Naive B cell (primary cell): ENCODE results near the gene ZNF750. TPM values are rescaled to one million over a fixed set of nuclear protein-coding genes. Genes with fewer than 3 reads are reported as not detected.

Source experiments
- ATAC-seq, 2 donors: fragments of 150-1000 bp; cut with Tn5 transposase; 2 replicates each; pipeline ENCODE4 v1.10.0; 2021; ENCODE audit warnings: low read depth in 2 of 2, mild to moderate bottlenecking in 2 of 2, moderate library complexity in 2 of 2
- DNase-seq: peaks from one replicate; pipeline ENCODE4 v3.0.0; 2022
- H3K27ac Mint-ChIP-seq, 6 donors: one replicate each; pipeline ENCODE4 v1.8.0; 2020 to 2022; ENCODE audit warnings: mild to moderate bottlenecking in 6 of 6, mixed read lengths in 6 of 6, moderate library complexity in 5 of 6, inconsistent platforms in 2 of 6
- H3K27me3 Mint-ChIP-seq, 3 donors: one replicate each; pipeline ENCODE4 v1.8.0; 2021 to 2022; ENCODE audit warnings: mixed read lengths in 3 of 3, mild to moderate bottlenecking in 1 of 3
- H3K36me3 Mint-ChIP-seq, 2 donors: one replicate each; pipeline ENCODE4 v1.8.0; 2020 to 2022; ENCODE audit warnings: mixed read lengths in 2 of 2, inconsistent platforms in 1 of 2, mild to moderate bottlenecking in 1 of 2
- H3K4me1 Mint-ChIP-seq, 3 donors: one replicate each; pipeline ENCODE4 v1.8.0; 2020 to 2022; ENCODE audit warnings: mixed read lengths in 3 of 3, inconsistent platforms in 1 of 3, mild to moderate bottlenecking in 1 of 3, moderate library complexity in 1 of 3
- H3K4me3 Mint-ChIP-seq, 8 donors: one replicate each; pipeline ENCODE4 v1.8.0; 2020 to 2022; ENCODE audit warnings: mild to moderate bottlenecking in 8 of 8, mixed read lengths in 8 of 8, moderate library complexity in 8 of 8, inconsistent platforms in 2 of 8
- H3K9me3 Mint-ChIP-seq, 7 donors: one replicate each; pipeline ENCODE4 v1.8.0; 2020 to 2022; ENCODE audit warnings: mixed read lengths in 7 of 7, mild to moderate bottlenecking in 5 of 7, inconsistent platforms in 2 of 7, moderate library complexity in 1 of 7
- polyA plus RNA-seq, 6 donors: library from polyadenylated mRNA; unstranded; fragments of 300-500 nt; fragmentation: Illumina TruSeq; gene quantifications; one replicate each; pipeline ENCODE4 v1.2.3, GENCODE V29; 2021; ENCODE audit warnings: low read depth in 6 of 6

The ZNF750 gene
- polyA plus RNA-seq = under 1 TPM in 1 of 6 donors, not detected in 5; 0.12 TPM

- no peaks in the 10 kb centered on the region for H3K9me3 Mint-ChIP-seq
- H3K27ac Mint-ChIP-seq = peak within 1 kb of the TSS in 3 of 6 donors; percentile 24 to 45 (median 37)
- ATAC-seq (no peak), DNase-seq (no peak)
- no peak within 1 kb of the TSS for H3K4me3 Mint-ChIP-seq
- H3K27me3 Mint-ChIP-seq = no peaks in the 10 kb centered on the region
- H3K4me1 Mint-ChIP-seq = peaks cover 2 to 12% (median 5%) of the 10 kb centered on the region in 3 donors
- peaks cover 0 to 5% of the 10 kb centered on the region in 2 donors for H3K36me3 Mint-ChIP-seq
Observed at GRCh38 chr17:82839617-82840292, at the start of gene ZNF750. Gene ZNF750 (minus strand): TSS chr17:82840022. CDS start chr17:82832454, 7,568 bp downstream.

DNA sequence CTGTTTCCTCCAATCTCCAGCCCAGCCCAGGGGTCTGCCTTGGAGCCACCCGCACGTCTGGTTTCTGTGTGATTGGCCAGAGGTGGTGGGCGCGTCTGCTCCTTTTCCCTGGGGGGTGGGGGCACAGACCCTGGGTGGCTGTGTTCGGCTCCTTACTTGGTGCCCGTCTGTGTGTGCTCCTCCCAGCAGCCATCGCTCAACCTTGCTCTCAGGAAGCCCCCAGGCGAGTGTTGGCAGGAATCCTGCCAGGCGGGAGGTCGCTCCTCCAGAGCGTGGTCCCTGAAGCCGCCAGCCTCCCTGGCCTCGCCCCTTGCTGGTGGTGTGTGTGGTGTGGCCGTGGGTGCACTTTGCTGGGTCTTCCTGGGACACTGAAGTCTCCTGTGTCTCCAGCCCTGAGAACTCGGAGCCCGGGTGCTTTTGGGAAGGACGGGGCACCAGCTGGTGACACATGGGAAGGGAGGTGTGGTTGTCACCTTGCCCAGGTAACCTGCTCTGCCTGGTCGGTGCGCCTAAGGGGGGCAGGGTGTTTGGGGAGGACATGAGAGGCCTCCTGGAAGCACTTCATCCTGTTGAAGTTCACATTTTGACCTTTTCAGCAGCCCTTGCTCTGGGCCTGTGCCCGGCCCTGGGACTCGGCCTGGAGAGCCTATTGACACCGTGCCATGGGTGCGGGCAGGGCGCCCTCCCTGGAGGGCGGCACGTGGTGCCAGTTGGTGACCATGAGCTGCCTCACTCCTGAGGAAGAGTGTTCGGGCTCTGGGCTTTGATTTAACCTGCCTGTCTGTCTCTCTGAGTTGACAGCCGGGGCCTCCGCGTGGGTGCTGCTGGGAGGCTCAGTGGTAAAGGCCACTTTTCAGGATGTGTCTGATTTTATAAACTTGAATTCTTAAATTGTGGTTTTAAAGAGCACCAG is 49.0 kb upstream of the ZNF750 start:
- Mint-ChIP-seq H3K36me3 (peaks cover 5 to 14% of the 10 kb centered on the region in 2 donors), H3K9me3 (peaks cover 0 to 3% (median 0%) of the 10 kb centered on the region in 7 donors), H3K27me3 (peaks cover 0 to 6% (median 0%) of the 10 kb centered on the region in 3 donors), H3K4me1 (peaks cover 49 to 63% (median 51%) of the 10 kb centered on the region in 3 donors), H3K4me3 (no peak overlapping the region), H3K27ac (peak overlapping the region in 4 of 6 donors; percentile 21 to 93 (median 50))
- ATAC-seq = no peak
- DNase-seq = no peak

DNA sequence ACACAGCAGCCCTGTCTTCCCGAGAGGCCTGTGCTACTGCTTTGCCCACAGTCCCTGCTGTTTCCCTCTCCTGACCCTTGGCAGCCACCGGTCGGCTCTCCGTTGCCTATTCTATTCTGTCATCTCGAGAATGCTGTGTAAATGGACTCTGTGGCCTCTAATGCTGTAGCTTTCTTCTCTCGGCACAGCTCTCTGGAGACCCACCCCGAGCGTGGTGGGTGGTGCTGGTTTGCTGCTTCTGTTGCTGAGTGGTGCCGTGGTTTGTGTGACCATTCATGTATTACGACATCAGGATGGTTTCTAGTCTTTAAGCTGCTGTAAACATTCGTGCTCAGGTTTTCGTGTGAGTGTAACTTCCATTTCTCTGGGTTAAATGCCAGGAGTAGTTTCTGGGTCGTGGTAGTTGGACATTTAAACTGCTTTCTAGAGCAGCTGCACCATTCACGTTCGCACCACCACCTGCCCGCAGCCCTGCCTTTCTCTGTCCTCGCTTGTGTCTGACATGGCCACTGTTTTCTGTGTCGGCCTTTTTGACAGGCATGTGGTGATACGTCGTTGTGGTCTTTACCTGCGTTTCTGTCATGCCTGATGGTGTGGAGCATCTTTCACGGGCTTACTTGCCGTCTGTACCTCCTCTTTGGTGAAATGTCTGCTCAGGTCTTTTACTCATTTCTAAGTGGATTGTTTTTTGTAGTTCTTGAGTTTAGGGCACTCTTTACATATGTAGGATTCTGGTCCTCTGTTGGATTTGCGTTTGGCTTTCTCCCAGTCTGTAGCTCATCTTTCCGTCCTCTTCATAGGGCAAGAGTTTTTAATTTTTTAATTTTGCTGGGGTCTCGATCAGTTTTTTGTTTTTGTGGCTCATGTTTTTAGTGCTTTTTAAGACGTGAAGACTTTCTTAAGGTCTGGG is 47.7 kb upstream of the ZNF750 start:
- Mint-ChIP-seq H3K27me3 (peaks cover 0 to 8% (median 0%) of the 10 kb centered on the region in 3 donors), H3K4me3 (peak overlapping the region in 7 of 8 donors; percentile 27 to 82 (median 69)), H3K27ac (peak overlapping the region; percentile 69 to 95 (median 92)), H3K36me3 (peaks cover 5 to 14% of the 10 kb centered on the region in 2 donors), H3K4me1 (peaks cover 45 to 63% (median 55%) of the 10 kb centered on the region in 3 donors), H3K9me3 (peaks cover 0 to 3% (median 0%) of the 10 kb centered on the region in 7 donors)
- peak; percentile 29 to 37 for ATAC-seq
- peak; percentile 38 for DNase-seq

- Mint-ChIP-seq H3K27me3 (peaks cover 5 to 15% (median 6%) of the 10 kb centered on the region in 3 donors), H3K4me3 (peak overlapping the region; percentile 56 to 89 (median 70)), H3K36me3 (peaks cover 4 to 7% of the 10 kb centered on the region in 2 donors), H3K9me3 (peaks cover 0 to 3% (median 0%) of the 10 kb centered on the region in 7 donors), H3K27ac (peak overlapping the region; percentile 87 to 100 (median 97)), H3K4me1 (peaks cover 52 to 70% (median 68%) of the 10 kb centered on the region in 3 donors)
- DNase-seq (peak; percentile 63), ATAC-seq (peak; percentile 59 to 64)
Observed at GRCh38 chr17:82884970-82885353, 45.1 kb upstream of the ZNF750 start.

GRCh38 chr17:82884341-82884969 is 44.6 kb upstream of the ZNF750 start:
- Mint-ChIP-seq H3K27ac (peak overlapping the region; percentile 87 to 100 (median 97)), H3K4me1 (peaks cover 55 to 75% (median 70%) of the 10 kb centered on the region in 3 donors), H3K27me3 (peaks cover 6 to 20% (median 10%) of the 10 kb centered on the region in 3 donors), H3K4me3 (peak overlapping the region; percentile 56 to 89 (median 70)), H3K36me3 (peaks cover 5 to 12% of the 10 kb centered on the region in 2 donors), H3K9me3 (peaks cover 0 to 3% (median 0%) of the 10 kb centered on the region in 7 donors)
- no peak for DNase-seq
- ATAC-seq = peak; percentile 35 to 50

DNA sequence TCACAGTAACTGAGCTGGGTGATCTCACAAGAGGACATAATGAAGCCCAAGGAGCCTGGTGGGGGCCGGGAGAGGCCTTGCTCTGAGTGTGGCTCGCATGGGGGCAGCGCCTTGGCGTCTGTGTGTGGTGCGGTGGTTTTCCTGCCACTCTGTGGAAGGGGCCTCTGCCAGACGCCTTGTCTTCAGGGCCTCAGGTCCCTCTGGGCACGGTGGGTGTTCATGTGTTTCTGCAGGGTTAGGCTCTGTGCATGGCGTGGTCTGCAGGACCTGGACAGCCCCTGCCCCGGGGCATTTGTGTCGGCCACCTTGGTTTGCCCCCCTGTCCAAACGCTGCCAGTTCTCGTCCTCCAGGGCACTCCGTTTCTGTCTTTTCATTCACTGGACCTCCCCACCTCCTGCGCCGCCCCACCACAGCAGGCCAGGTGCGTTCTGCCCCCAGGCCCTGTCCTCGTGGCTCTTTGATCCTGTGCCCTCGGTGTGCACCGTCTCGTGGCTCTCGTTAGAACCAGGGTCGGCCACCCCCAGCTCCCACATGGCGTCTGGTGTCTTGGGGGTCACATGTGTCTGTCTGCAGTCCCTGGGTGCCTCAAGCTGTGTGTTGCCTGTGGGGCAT is 43.7 kb upstream of the ZNF750 start:
- Mint-ChIP-seq H3K4me1 (peaks cover 63 to 84% (median 80%) of the 10 kb centered on the region in 3 donors), H3K27ac (peak overlapping the region; percentile 79 to 100 (median 97))

DNA sequence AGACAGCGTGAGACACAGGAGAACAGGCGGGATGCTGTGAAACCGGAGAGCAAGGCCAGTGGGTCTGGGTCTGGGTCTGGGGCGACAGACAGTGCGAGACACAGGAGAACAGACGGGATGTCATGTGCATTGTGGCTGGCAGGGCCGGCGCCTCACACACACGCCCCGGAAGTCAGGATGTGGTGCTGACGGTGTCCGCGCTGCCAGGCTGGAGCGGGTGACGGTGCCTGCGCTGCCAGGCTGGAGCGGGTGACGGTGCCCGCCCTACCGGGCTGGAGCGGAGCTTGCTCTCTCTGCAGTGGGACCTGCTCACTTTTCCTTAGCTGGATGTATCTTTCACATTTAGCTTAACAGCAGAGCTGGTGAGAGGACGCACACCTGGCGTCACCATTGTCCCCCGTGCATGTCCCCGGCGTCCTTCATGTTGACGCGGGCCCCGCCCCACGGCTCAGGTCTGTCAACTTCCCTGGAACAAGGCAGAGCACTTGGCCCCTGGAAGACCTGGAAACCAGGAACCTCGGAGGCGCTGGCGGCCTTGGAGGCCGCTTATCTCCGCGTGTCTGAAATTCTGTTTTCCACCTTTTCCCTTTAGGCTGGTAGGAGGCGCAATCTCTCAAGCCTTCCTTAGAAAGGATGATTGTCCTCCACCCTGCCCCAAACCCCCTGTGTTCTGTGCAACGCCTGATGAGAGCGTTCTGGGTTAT is 43.0 kb upstream of the ZNF750 start:
- peaks cover 6 to 32% (median 16%) of the 10 kb centered on the region in 3 donors for H3K27me3 Mint-ChIP-seq
- DNase-seq (peak; percentile 70), ATAC-seq (peak; percentile 67 to 69)
- peak overlapping the region; percentile 86 to 100 (median 96) for H3K27ac Mint-ChIP-seq
- H3K4me3 Mint-ChIP-seq = peak overlapping the region in 7 of 8 donors; percentile 3 to 86 (median 61)
- peaks cover 12 to 18% of the 10 kb centered on the region in 2 donors for H3K36me3 Mint-ChIP-seq
- peaks cover 65 to 83% (median 81%) of the 10 kb centered on the region in 3 donors for H3K4me1 Mint-ChIP-seq
- peaks cover 0 to 3% (median 0%) of the 10 kb centered on the region in 7 donors for H3K9me3 Mint-ChIP-seq

More for the DNA sequence above, 43.7 kb upstream of the ZNF750 start:
- Mint-ChIP-seq H3K4me3 (peak overlapping the region in 5 of 8 donors; percentile 29 to 89 (median 61)), H3K27me3 (peaks cover 6 to 29% (median 16%) of the 10 kb centered on the region in 3 donors), H3K36me3 (peaks cover 9 to 18% of the 10 kb centered on the region in 2 donors), H3K9me3 (peaks cover 0 to 3% (median 0%) of the 10 kb centered on the region in 7 donors)
- ATAC-seq (no peak), DNase-seq (no peak)

DNA sequence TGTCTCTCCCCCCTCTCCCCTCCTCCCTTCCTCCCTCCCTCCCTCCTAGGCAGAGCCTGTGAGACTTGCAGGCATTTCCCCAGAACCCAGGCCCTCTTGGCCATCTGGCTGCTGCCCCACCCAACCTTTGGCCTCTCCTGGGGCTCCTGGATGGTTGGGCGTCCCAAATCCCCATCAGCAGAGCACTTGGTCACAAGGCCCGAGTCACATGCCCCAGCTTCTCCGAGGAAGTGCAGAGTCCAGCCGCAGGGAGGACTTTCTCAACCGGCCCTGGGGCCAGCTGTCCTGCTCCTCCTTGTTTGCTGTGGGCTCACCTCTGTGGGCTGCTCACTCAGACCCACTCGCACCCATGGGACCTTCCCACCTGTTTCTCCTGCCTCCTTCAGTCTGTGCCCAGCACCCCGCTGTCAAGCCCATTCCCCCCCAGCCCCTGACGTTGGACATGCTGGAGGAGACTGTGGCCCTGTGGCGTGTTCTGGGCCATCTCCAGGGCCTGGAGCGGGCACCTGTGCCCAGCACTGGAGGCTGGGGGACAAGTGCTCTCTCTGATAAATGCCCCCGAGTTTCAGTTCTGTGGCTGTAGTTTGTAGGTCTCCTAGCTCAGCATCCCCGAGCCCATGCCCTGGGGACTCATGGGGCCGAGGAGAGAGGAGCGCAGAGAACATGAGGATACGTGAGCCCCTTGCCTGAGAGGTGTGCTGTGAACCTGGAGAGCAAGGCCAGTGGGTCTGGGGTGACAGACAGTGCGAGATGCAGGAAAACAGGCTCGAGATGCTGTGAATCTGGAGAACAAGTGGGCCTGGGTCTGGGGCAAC is 42.3 kb upstream of the ZNF750 start:
- Mint-ChIP-seq H3K4me1 (peaks cover 57 to 79% (median 76%) of the 10 kb centered on the region in 3 donors), H3K9me3 (no peaks in the 10 kb centered on the region), H3K27me3 (peaks cover 6 to 32% (median 16%) of the 10 kb centered on the region in 3 donors), H3K4me3 (peak overlapping the region in 7 of 8 donors; percentile 3 to 86 (median 74)), H3K27ac (peak overlapping the region; percentile 70 to 100 (median 96)), H3K36me3 (peaks cover 12 to 18% of the 10 kb centered on the region in 2 donors)
- DNase-seq = no peak
- no peak for ATAC-seq

DNA sequence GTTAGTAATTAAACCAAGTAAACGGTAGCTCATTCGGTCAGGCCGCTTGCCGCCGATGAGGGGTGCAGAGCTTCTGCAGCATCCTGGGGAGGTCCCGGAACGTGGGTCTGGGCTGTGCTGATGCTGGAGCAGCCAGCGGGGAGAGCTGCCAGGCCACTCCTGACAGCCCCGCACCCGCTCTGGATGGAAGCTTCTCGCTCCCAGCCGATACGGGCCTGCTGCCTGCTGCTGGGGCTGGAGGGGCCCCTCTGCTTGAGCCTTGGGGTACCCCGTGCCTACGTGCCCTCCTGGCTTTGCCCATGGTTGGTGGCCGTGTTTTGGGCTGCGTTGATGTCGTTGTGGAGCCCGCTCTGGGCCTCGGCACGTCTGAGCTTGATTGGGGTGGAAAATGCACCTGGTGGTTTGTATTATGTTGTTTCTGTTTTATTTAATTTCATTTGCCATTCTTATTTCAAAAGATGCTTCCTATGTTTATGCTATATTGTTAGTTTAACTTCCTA is 41.6 kb upstream of the ZNF750 start:
- H3K4me3 Mint-ChIP-seq = peak overlapping the region in 1 of 8 donors; percentile 51
- no peak for DNase-seq
- peaks cover 55 to 79% (median 71%) of the 10 kb centered on the region in 3 donors for H3K4me1 Mint-ChIP-seq
- H3K9me3 Mint-ChIP-seq = no peaks in the 10 kb centered on the region
- H3K27me3 Mint-ChIP-seq = peaks cover 6 to 32% (median 16%) of the 10 kb centered on the region in 3 donors
- peaks cover 12 to 18% of the 10 kb centered on the region in 2 donors for H3K36me3 Mint-ChIP-seq
- no peak for ATAC-seq
- peak overlapping the region in 4 of 6 donors; percentile 95 to 99 (median 96) for H3K27ac Mint-ChIP-seq

GRCh38 chr17:82880620-82881323 is 41.0 kb upstream of the ZNF750 start:
- peak overlapping the region in 1 of 8 donors; percentile 24 for H3K4me3 Mint-ChIP-seq
- DNase-seq = no peak
- H3K9me3 Mint-ChIP-seq = no peaks in the 10 kb centered on the region
- peak overlapping the region in 4 of 6 donors; percentile 57 to 96 (median 73) for H3K27ac Mint-ChIP-seq
- H3K27me3 Mint-ChIP-seq = peaks cover 6 to 32% (median 16%) of the 10 kb centered on the region in 3 donors
- no peak for ATAC-seq
- peaks cover 12 to 18% of the 10 kb centered on the region in 2 donors for H3K36me3 Mint-ChIP-seq
- H3K4me1 Mint-ChIP-seq = peaks cover 50 to 73% (median 65%) of the 10 kb centered on the region in 3 donors
